ENCODE data around the gene MARCKSL1.

Gene MARCKSL1

GRCh38 chr1:32338637-32339145 lies 2.7 kb upstream of the MARCKSL1 start:
- Histone ChIP-seq H3K4me1 (ENCODE audit: insufficient read depth, low read length) (peaks cover 17% of the 10 kb centered on the region), H3K9ac (ENCODE audit: low read depth, low read length) (no peak overlapping the region), H3K4me3 (ENCODE audit: low read length) (no peak overlapping the region)

GRCh38 chr1:32337855-32338636 lies 2.0 kb upstream of the MARCKSL1 start:
- Histone ChIP-seq H3K36me3 (ENCODE audit: insufficient read depth, low read length) (peaks cover 20% of the 10 kb centered on the region), H3K4me3 (ENCODE audit: low read length) (no peak overlapping the region), H3K9me3 (ENCODE audit: insufficient read depth, low read depth, low read length) (no peaks in the 10 kb centered on the region), H3K9ac (ENCODE audit: low read depth, low read length) (no peak overlapping the region), H3K27me3 (ENCODE audit: insufficient read depth, low read length) (peaks cover 8% of the 10 kb centered on the region), H3K4me1 (ENCODE audit: insufficient read depth, low read length) (peaks cover 20% of the 10 kb centered on the region), H3K27ac (ENCODE audit: low read depth, low read length) (no peak overlapping the region)
- WGBS = 79% methylated on average over 16 of the region's 16 CpGs

More at GRCh38 chr1:32338637-32339145, 2.7 kb upstream of the MARCKSL1 start:
- Histone ChIP-seq H3K9me3 (ENCODE audit: insufficient read depth, low read depth, low read length) (no peaks in the 10 kb centered on the region), H3K27ac (ENCODE audit: low read depth, low read length) (no peak overlapping the region), H3K36me3 (ENCODE audit: insufficient read depth, low read length) (peaks cover 14% of the 10 kb centered on the region), H3K27me3 (ENCODE audit: insufficient read depth, low read length) (peaks cover 8% of the 10 kb centered on the region)
- 95% methylated on average over 13 of the region's 14 CpGs for WGBS

GRCh38 chr1:32336963-32337675 lies 1.1 kb upstream of the MARCKSL1 start:
- H3K4me1 ChIP-seq (ENCODE audit: insufficient read depth, low read length) = peaks cover 23% of the 10 kb centered on the region
- H3K9ac ChIP-seq (ENCODE audit: low read depth, low read length) = no peak overlapping the region
- peaks cover 8% of the 10 kb centered on the region for H3K27me3 ChIP-seq (ENCODE audit: insufficient read depth, low read length)

GRCh38 chr1:32336591-32336932 lies 529 bp upstream of the MARCKSL1 start:
- peaks cover 34% of the 10 kb centered on the region for H3K36me3 ChIP-seq (ENCODE audit: insufficient read depth, low read length)
- peaks cover 23% of the 10 kb centered on the region for H3K4me1 ChIP-seq (ENCODE audit: insufficient read depth, low read length)
- H3K9me3 ChIP-seq (ENCODE audit: insufficient read depth, low read depth, low read length) = no peaks in the 10 kb centered on the region
- 20% methylated on average over 15 of the region's 15 CpGs for whole genome bisulfite sequencing
- H3K4me3 ChIP-seq (ENCODE audit: low read length) = peak overlapping the region; percentile 94
- no peak overlapping the region for H3K9ac ChIP-seq (ENCODE audit: low read depth, low read length)
- peaks cover 8% of the 10 kb centered on the region for H3K27me3 ChIP-seq (ENCODE audit: insufficient read depth, low read length)
- no peak overlapping the region for H3K27ac ChIP-seq (ENCODE audit: low read depth, low read length)

More at GRCh38 chr1:32336963-32337675, 1.1 kb upstream of the MARCKSL1 start:
- Histone ChIP-seq H3K36me3 (ENCODE audit: insufficient read depth, low read length) (peaks cover 29% of the 10 kb centered on the region), H3K9me3 (ENCODE audit: insufficient read depth, low read depth, low read length) (no peaks in the 10 kb centered on the region), H3K27ac (ENCODE audit: low read depth, low read length) (no peak overlapping the region), H3K4me3 (ENCODE audit: low read length) (peak overlapping the region; percentile 94; the same call in 1 of the 2 replicates)
- WGBS = 62% methylated on average over 8 of the region's 8 CpGs

- peak overlapping the region; percentile 94 for H3K4me3 ChIP-seq (ENCODE audit: low read length)
- H3K27me3 ChIP-seq (ENCODE audit: insufficient read depth, low read length) = peaks cover 8% of the 10 kb centered on the region
- H3K36me3 ChIP-seq (ENCODE audit: insufficient read depth, low read length) = peaks cover 45% of the 10 kb centered on the region
- under 1% methylated on average over 33 of the region's 34 CpGs for WGBS
- H3K9me3 ChIP-seq (ENCODE audit: insufficient read depth, low read depth, low read length) = no peaks in the 10 kb centered on the region
- peak overlapping the region; percentile 97 for H3K9ac ChIP-seq (ENCODE audit: low read depth, low read length)
- H3K4me1 ChIP-seq (ENCODE audit: insufficient read depth, low read length) = peaks cover 23% of the 10 kb centered on the region
- H3K27ac ChIP-seq (ENCODE audit: low read depth, low read length) = peak overlapping the region; percentile 85
Measured at GRCh38 chr1:32335535-32335789, 571 bp downstream of the MARCKSL1 start.

- WGBS = 2% methylated on average over 46 of the region's 46 CpGs
- Histone ChIP-seq H3K9me3 (ENCODE audit: insufficient read depth, low read depth, low read length) (no peaks in the 10 kb centered on the region), H3K36me3 (ENCODE audit: insufficient read depth, low read length) (peaks cover 49% of the 10 kb centered on the region), H3K4me1 (ENCODE audit: insufficient read depth, low read length) (peaks cover 23% of the 10 kb centered on the region), H3K4me3 (ENCODE audit: low read length) (peak overlapping the region; percentile 94), H3K27me3 (ENCODE audit: insufficient read depth, low read length) (peaks cover 8% of the 10 kb centered on the region), H3K9ac (ENCODE audit: low read depth, low read length) (peak overlapping the region; percentile 97), H3K27ac (ENCODE audit: low read depth, low read length) (peak overlapping the region; percentile 85)
Measured at GRCh38 chr1:32334864-32335534, 1.0 kb downstream of the MARCKSL1 start.

GRCh38 chr1:32334274-32334861 lies 1.7 kb downstream of the MARCKSL1 start:
- peak overlapping the region; percentile 85 for H3K27ac ChIP-seq (ENCODE audit: low read depth, low read length)
- H3K36me3 ChIP-seq (ENCODE audit: insufficient read depth, low read length) = peaks cover 56% of the 10 kb centered on the region

GRCh38 chr1:32333251-32333963 lies 2.6 kb downstream of the MARCKSL1 start:
- peaks cover 65% of the 10 kb centered on the region for H3K36me3 ChIP-seq (ENCODE audit: insufficient read depth, low read length)
- peak overlapping the region; percentile 94; the same call in 1 of the 2 replicates for H3K4me3 ChIP-seq (ENCODE audit: low read length)

More at GRCh38 chr1:32334274-32334861, 1.7 kb downstream of the MARCKSL1 start:
- H3K9me3 ChIP-seq (ENCODE audit: insufficient read depth, low read depth, low read length) = no peaks in the 10 kb centered on the region
- WGBS = 34% methylated on average over 8 of the region's 9 CpGs
- peak overlapping the region; percentile 97 for H3K9ac ChIP-seq (ENCODE audit: low read depth, low read length)
- H3K27me3 ChIP-seq (ENCODE audit: insufficient read depth, low read length) = peaks cover 8% of the 10 kb centered on the region
- H3K4me3 ChIP-seq (ENCODE audit: low read length) = peak overlapping the region; percentile 94
- peaks cover 23% of the 10 kb centered on the region for H3K4me1 ChIP-seq (ENCODE audit: insufficient read depth, low read length)

GRCh38 chr1:32332290-32333079 lies 3.5 kb downstream of the MARCKSL1 start:
- WGBS = 87% methylated on average over 3 of the region's 3 CpGs
- Histone ChIP-seq H3K4me1 (ENCODE audit: insufficient read depth, low read length) (peaks cover 17% of the 10 kb centered on the region), H3K36me3 (ENCODE audit: insufficient read depth, low read length) (peaks cover 75% of the 10 kb centered on the region), H3K27ac (ENCODE audit: low read depth, low read length) (peak overlapping the region; percentile 36; the same call in 1 of the 2 replicates), H3K9me3 (ENCODE audit: insufficient read depth, low read depth, low read length) (no peaks in the 10 kb centered on the region), H3K9ac (ENCODE audit: low read depth, low read length) (no peak overlapping the region), H3K27me3 (ENCODE audit: insufficient read depth, low read length) (peaks cover 8% of the 10 kb centered on the region), H3K4me3 (ENCODE audit: low read length) (no peak overlapping the region)

More at GRCh38 chr1:32333251-32333963, 2.6 kb downstream of the MARCKSL1 start:
- H3K27ac ChIP-seq (ENCODE audit: low read depth, low read length) = no peak overlapping the region
- no peak overlapping the region for H3K9ac ChIP-seq (ENCODE audit: low read depth, low read length)
- H3K9me3 ChIP-seq (ENCODE audit: insufficient read depth, low read depth, low read length) = no peaks in the 10 kb centered on the region
- WGBS = 98% methylated on average over 2 of the region's 3 CpGs
- peaks cover 23% of the 10 kb centered on the region for H3K4me1 ChIP-seq (ENCODE audit: insufficient read depth, low read length)
- peaks cover 8% of the 10 kb centered on the region for H3K27me3 ChIP-seq (ENCODE audit: insufficient read depth, low read length)

- WGBS = 96% methylated on average over 12 of the region's 12 CpGs
- H3K4me3 ChIP-seq (ENCODE audit: low read length) = no peak overlapping the region
- H3K36me3 ChIP-seq (ENCODE audit: insufficient read depth, low read length) = peaks cover 83% of the 10 kb centered on the region
- peaks cover 2% of the 10 kb centered on the region for H3K27me3 ChIP-seq (ENCODE audit: insufficient read depth, low read length)
- no peak overlapping the region for H3K9ac ChIP-seq (ENCODE audit: low read depth, low read length)
- H3K9me3 ChIP-seq (ENCODE audit: insufficient read depth, low read depth, low read length) = no peaks in the 10 kb centered on the region
- H3K27ac ChIP-seq (ENCODE audit: low read depth, low read length) = no peak overlapping the region
- peaks cover 14% of the 10 kb centered on the region for H3K4me1 ChIP-seq (ENCODE audit: insufficient read depth, low read length)
Measured at GRCh38 chr1:32331549-32331948, 4.5 kb downstream of the MARCKSL1 start.
